Stimulated activated CD8-positive, alpha-beta memory T cell treated with anti-CD3 and anti-CD28 coated beads, Interleukin-12 subunit alpha, Interleukin-12 subunit beta, amount 100 ng/mL, for 24 hours (primary cell): ENCODE results near the gene PODXL2.

ENCODE experiments used
- DNase-seq: peaks from one replicate; pipeline ENCODE4 v3.0.0-alpha.2; 2020; ENCODE audit errors: extremely low read depth

The PODXL2 gene

GRCh38 chr3:127628426-127628787 lies 578 bp upstream of the PODXL2 start:
- no peak for DNase-seq

GRCh38 chr3:127629467-127630403 lies 750 bp downstream of the PODXL2 start:
- peak; percentile 11 for DNase-seq

- DNase-seq: no peak
These were observed 2.1 kb downstream of the PODXL2 start for GRCh38 chr3:127630811-127631714.

GRCh38 chr3:127632035-127632820 lies 3.2 kb downstream of the PODXL2 start:
- no peak for DNase-seq

GRCh38 chr3:127634653-127635052 lies 5.7 kb downstream of the PODXL2 start:
- no peak for DNase-seq

- no peak for DNase-seq
These were observed 8.6 kb downstream of the PODXL2 start for GRCh38 chr3:127637546-127637945.

- no peak for DNase-seq
These were observed 9.0 kb downstream of the PODXL2 start for GRCh38 chr3:127637971-127638370.

GRCh38 chr3:127639173-127640041 lies 10.4 kb downstream of the PODXL2 start:
- DNase-seq: no peak

- no peak for DNase-seq
These were observed 11.0 kb downstream of the PODXL2 start for GRCh38 chr3:127640042-127640355.

- no peak for DNase-seq
These were observed 15.8 kb downstream of the PODXL2 start for GRCh38 chr3:127644641-127645370.

- no peak for DNase-seq
These were observed 16.5 kb downstream of the PODXL2 start for GRCh38 chr3:127645371-127646015.

GRCh38 chr3:127646501-127647046 lies 17.6 kb downstream of the PODXL2 start:
- DNase-seq: no peak

GRCh38 chr3:127647166-127647844 lies 18.3 kb downstream of the PODXL2 start:
- DNase-seq: no peak

GRCh38 chr3:127647845-127648204 lies 18.8 kb downstream of the PODXL2 start:
- DNase-seq: no peak

GRCh38 chr3:127650236-127650635 lies 21.3 kb downstream of the PODXL2 start:
- DNase-seq: no peak

GRCh38 chr3:127651516-127652172 lies 22.7 kb downstream of the PODXL2 start:
- no peak for DNase-seq

- DNase-seq: no peak
These were observed 23.4 kb downstream of the PODXL2 start for GRCh38 chr3:127652246-127652995.

- DNase-seq: no peak
These were observed 25.4 kb downstream of the PODXL2 start for GRCh38 chr3:127654374-127654773.
